HTR-8/SVneo (cell line): ENCODE measurements around the gene SNCAIP.
"Not testable (repeated sequence)": the region's sequence is repeated elsewhere in the genome, so short reads cannot be mapped to it uniquely, and the experiment has no call there.

ENCODE experiments used
- DNase-seq: peaks from one replicate; pipeline ENCODE4 v3.0.0; 2011; ENCODE audit warnings: low spot score, mixed read lengths; ENCODE audit not compliant: insufficient read length
- FAIRE-seq: peaks from 2 replicates; lab custom pipeline; 2011; peaks lifted over from hg19 to GRCh38; lab: Jason Lieb, UNC

Gene SNCAIP

DNA sequence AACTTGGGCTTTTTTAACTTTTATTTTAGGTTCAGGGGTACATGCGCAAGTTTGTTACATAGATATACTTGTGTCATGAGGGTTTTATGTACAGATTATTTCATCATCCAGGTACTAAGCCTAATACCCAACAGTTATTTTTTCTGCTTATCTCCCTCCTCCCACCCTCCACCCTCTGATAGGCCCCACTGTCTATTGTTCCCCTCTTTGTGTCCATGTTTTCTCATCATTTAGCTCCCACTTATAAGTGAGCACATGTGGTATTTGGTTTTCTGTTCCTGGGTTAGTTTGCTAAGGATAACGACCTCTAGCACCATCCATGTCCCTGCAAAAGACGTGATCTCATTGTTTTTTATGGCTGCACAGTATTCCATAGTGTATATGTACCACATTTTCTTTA is 172.1 kb downstream of the SNCAIP start:
- no peak for DNase-seq
- FAIRE-seq = no peak

DNA sequence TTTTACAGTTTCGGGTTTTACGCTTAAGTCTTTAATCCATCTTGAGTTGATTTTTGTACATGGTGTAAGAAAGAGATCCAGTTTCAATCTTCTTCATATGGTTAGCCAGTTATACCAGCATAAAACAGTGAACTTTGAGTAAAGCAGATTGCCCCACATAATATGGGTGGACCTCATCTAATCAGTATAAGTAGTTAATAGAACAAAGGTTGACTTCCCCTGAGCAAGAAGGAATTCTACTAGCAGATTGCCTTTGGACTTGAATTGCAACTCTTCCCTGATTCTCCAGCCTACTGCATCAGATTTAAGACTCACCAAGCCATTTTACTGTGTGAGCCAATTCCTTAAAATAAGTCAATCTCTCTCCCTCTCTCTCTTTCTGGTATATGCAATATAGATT is 173.2 kb downstream of the SNCAIP start:
- FAIRE-seq = no peak
- no peak for DNase-seq

DNA sequence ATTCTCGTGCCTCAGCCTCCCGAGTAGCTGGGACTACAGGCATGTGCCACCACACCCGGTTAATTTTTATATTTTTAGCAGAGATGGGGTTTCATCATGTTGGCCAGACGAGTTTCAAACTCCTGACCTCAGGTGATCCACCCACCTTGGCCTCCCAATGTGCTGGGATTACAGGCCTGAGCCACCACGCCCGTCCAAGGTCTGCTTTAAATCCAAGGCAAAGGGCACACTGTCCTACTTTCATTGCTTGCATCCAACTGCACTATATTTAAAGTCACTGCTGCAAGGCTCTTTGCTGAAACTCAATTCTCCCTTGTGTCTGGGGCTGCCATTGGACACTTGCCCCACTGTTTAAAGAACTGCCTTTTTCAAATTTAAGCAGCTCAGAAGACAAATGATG is 174.6 kb downstream of the SNCAIP start:
- not testable (repeated sequence) for DNase-seq, FAIRE-seq

DNA sequence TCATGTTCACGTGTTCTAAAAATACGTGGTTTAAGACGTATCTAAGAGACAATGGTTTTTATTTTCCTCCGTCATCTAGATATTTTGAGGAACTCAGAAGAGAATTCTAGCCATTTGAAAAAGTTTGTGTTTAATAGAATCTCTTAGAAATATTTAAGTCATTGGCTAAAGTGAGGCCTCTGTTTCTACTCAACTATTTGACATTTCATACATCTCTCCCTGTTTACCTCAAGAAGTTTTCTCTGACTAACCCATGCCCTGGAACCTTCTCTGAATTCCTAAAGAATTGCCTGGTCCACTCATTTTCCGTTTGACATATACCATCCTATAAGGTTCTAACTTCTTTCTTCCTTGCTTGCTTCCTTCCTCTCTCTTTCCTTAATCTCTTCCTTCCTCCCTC is 178.7 kb downstream of the SNCAIP start:
- no peak for FAIRE-seq

DNA sequence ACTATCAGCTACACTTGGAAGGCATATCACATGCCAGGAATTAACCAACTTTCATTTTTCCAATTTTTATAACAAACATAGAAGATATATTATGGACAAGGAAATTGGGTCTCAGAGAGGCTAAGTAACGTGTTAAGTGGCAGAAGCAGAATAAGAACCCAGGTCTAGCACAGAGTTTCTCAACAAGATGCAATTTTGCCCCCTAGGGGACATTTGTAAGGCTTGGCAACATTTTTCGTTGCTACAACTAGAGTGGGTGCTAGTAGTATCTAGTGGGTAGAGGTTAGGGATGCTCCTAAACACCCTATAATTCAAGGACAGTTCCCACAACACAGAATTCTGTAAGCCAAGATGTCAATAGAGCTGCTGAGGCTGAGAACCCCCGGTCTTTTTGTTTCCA is 180.6 kb downstream of the SNCAIP start:
- FAIRE-seq (no peak), DNase-seq (no peak)

More for the DNA sequence above, 178.7 kb downstream of the SNCAIP start:
- DNase-seq = no peak

DNA sequence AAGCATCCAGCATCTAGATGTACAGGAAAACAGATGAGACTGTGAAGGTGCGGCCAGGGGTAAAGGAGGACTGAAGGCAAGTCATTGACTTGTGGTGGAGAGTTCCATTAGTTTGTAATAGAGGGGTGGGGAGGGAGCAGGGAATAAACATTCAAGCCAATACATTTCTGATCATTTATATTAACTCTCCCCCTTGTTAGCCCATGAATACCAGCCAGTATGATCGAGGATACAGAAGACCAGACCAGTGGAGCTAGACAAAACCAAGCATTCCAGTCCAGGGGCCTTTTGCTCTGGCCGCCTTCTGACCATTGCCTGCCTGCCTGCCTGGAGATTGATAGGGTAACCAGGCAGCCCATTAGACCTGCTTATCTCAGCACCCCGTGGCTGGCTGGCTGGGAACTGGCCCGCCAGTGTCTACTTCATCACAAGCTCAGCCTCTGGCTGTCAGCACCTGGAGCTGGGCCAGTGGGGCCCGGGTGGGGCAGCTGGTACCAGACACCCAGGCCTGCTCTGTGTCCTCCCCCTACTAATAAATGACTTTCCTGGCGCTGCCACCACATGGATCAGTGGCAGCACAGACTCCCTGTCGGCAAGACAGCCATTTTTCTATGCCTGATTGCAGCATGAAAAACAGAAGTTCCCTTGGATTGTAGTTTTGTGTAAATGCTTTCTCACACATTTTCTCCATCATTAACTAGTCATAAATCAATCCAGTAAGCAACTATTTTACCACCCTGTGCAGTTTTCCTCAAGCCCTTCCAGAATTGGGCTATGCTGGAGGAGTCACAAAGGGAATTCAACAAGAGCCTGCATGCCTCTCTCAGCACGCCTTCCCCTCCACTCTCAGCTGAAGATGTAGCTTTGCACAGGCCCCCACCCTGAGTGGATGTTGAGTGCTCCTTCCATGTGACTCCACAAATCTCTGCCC is 181.3 kb downstream of the SNCAIP start:
- FAIRE-seq (no peak), DNase-seq (no peak)

DNA sequence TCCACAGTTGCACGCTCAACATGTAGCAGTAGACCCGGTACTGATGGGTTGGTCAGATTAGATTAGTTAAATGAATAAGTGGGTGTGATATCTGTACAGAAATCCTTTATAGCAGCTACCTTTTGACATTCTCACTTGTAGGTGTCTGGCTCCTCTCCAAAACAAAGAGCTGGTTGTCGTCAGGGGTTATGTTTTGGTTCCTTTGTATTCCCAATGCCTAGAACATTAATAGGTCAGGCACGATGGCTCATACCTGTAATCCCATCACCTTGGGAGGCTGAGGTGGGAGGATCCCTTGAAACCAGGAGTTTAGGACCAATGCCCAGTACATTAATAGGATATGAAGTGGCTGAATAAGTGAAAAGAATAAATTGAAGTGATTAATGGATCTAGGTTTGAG is 182.1 kb downstream of the SNCAIP start:
- no peak for DNase-seq
- FAIRE-seq = no peak

DNA sequence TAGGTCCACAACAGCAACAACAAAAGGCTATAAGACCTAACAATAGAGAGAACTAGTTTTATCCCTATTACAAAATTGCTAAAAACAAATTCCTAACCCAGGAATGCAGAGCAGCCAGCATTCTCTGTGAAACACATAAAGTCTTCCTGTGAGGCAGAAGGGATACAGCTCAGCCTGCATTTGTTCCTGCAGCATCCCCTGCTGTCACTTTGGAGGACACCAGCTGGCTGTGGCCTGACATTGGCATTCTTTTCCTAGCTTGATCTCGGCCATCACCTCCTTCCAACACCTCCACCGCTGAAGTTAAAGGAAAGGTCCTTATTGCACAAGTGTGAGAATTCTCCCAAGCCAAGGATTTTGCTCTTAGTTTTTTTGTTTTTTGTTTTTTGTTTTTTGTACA is 186.1 kb downstream of the SNCAIP start:
- DNase-seq (no peak), FAIRE-seq (no peak)

DNA sequence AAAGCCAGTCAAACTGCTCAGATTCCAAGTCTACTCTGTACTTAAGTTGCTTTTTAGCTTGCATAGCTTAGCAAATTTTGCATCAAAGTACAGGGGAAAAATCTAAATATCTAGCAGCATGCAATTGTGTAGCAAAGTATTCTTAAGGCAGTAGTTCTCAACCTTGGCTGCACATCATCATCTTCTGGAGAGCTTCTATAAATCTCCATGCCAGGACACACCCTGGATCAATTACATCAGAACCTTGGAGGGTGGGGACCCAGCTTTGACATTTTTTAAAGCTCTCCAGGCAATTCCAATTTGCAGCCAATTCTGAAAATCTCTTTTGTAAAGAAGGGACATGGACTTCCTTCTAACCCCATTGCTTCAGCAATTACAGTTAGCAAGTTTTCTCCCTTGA is 187.5 kb downstream of the SNCAIP start:
- DNase-seq = no peak
- no peak for FAIRE-seq

DNA sequence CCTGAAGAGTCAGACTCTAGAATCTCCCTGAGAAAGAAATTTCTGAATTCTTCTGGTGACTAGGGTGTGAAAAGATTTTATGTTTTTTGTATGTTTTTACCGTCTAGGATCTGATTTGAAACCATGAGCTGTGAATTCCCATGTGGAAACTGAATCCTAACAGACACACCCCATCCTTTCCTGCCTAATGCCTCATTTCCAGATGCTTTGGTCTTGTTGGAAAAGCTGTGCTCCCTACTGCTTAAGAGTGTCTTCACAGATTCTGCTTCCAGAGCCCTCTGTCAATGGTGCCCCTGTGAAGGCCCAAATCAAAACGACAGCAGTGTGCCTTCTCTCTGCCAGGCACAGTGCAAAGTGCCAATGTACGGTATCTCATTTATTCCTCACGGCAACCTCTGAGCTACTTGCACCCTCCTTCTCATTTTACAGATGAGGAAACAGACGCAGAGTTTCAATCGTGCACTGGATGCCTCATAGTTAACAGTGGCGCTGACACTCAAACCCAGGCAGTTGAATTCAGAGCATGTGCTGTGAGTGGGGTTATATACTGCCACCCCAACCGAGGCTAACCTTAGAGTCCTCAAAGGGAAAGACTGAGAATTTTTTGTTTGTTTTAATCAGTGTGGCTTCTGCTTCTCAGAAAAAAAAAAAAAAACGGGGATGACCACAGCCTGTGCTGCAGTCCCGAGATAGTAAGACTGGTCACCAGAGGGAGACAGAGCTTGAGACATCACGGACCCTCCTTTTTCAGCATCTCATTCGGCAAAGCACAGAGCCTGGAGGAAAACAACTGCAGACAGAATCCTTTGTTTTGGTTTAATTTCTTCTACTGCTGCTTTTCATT is 188.4 kb downstream of the SNCAIP start:
- DNase-seq (peak; percentile 60), FAIRE-seq (no peak)

DNA sequence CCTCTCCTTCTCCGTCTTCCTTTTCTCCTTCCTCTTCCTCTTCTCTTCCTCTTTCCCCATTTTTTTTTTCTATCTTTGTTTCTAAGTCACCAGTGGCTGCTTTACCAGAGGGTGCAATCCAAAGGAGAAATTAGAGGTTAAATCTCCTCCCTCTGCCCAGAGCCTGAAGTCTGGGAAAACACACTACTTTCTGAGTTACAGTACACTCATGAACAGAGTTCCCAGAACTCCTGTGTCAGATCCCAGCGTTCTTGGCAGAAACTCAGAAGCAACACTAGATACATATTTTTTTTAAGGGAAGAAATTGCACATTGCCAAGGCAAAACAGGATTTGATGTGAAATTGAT is 189.0 kb downstream of the SNCAIP start:
- FAIRE-seq (no peak), DNase-seq (no peak)

DNA sequence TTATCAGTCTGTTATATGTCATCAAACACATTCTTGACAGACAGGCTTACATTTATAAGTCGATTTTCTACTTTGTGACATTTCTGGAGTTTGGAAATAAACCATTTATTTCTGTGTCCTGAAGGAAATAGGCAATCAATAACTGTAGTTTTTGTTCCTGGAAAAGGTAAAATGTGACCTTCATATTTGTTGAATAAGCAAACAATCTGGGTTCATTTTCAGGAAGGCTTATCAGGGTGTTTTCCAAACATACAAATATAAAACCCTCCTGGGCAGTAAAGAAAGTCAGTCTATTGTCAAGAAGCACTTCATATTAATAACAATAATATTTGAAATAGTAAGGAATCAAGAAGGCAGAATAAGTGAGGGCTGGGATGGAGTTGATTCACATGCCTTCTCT is 195.0 kb downstream of the SNCAIP start:
- no peak for DNase-seq
- no peak for FAIRE-seq

DNA sequence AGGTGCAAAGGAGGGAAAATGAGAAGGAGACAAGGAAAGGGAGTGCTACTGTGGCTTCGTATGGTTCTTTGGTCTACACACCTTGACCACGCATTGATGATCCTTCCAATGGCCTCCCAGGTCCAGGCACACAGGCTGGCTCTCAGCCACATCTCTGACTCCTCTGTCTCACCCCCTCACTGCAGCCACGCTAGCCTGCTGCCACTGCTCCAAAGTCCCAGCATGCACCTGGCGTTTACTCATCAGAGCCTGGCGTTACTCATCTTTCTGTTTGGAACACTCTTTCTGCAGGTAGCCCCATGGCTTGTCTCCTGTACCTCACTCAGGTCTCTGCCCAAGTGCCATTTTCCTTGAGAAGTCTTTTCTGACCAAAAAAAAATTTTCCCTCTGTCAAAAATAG is 195.5 kb downstream of the SNCAIP start:
- FAIRE-seq (no peak), DNase-seq (no peak)

DNA sequence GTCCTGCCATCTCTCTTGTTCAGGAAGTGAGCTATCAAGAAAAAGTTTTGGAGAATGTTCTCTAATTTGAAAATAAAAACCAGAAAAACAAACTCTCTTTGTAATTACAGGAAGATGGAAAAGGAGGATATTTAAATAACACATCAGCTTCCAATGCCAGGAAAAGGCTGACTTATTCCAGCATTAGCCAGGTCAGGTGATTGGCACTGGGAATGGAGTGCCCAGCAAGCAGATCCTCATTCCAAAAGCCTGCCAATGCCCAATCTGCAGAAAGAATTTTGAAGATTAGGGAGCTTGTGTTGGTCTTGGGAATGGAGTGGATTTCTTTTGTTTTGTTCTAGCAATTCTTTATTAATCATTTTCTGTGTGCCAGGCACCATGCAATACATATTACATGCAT is 196.6 kb downstream of the SNCAIP start:
- DNase-seq = no peak
- no peak for FAIRE-seq
